GM08714 (cell line): Measurements from ENCODE around the gene KRI1.

Experiments used
- H3K4me3 ChIP-seq: fragments of 200-500 bp; sonication (Bioruptor generic); 2 replicates; pipeline ENCODE4 v1.5.1; 2014; ENCODE audit warnings: mild to moderate bottlenecking, low read length, inconsistent platforms
- ZNF274 ChIP-seq: IDR thresholded peaks from 2 replicates; pipeline ENCODE4 v1.6.1; 2012; ENCODE audit warnings: mild to moderate bottlenecking, low read depth, low read length

KRI1 gene

GRCh38 chr19:10565567-10566407, at the start of gene KRI1:
KRI1 (minus strand) TSS chr19:10566010; CDS start chr19:10565999, 11 bp downstream.
- no peak for TF ChIP-seq ZNF274
- peak within 1 kb of the TSS; percentile 78 for H3K4me3 ChIP-seq

- TF ChIP-seq ZNF274, result no peak
- no peak overlapping the region for H3K4me3 ChIP-seq
Observed at GRCh38 chr19:10612499-10613119, 46.8 kb upstream of the KRI1 start.

- H3K4me3 ChIP-seq, result no peak overlapping the region
- TF ChIP-seq ZNF274, result no peak
Observed at GRCh38 chr19:10611907-10612306, 46.1 kb upstream of the KRI1 start.

- peak overlapping the region; percentile 88; the same call in 1 of the 2 replicates for H3K4me3 ChIP-seq
- no peak for TF ChIP-seq ZNF274
Observed at GRCh38 chr19:10604460-10604980, 38.7 kb upstream of the KRI1 start.

GRCh38 chr19:10603873-10604459, 38.2 kb upstream of the KRI1 start:
- TF ChIP-seq ZNF274, result no peak
- H3K4me3 ChIP-seq, result peak overlapping the region; percentile 88

GRCh38 chr19:10603084-10603872, 37.5 kb upstream of the KRI1 start:
- peak overlapping the region; percentile 88 for H3K4me3 ChIP-seq
- TF ChIP-seq ZNF274, result no peak

- H3K4me3 ChIP-seq, result peak overlapping the region; percentile 88
- TF ChIP-seq ZNF274, result no peak
Observed at GRCh38 chr19:10602330-10603083, 36.7 kb upstream of the KRI1 start.

- H3K4me3 ChIP-seq, result no peak overlapping the region; the same call in 1 of the 2 replicates
- no peak for TF ChIP-seq ZNF274
Observed at GRCh38 chr19:10601999-10602329, 36.2 kb upstream of the KRI1 start.

GRCh38 chr19:10600149-10600548, 34.3 kb upstream of the KRI1 start:
- no peak for TF ChIP-seq ZNF274
- no peak overlapping the region for H3K4me3 ChIP-seq

- no peak for TF ChIP-seq ZNF274
- H3K4me3 ChIP-seq, result no peak overlapping the region
Observed at GRCh38 chr19:10593820-10594637, 28.2 kb upstream of the KRI1 start.

GRCh38 chr19:10593148-10593547, 27.3 kb upstream of the KRI1 start:
- no peak for TF ChIP-seq ZNF274
- H3K4me3 ChIP-seq, result no peak overlapping the region

GRCh38 chr19:10587839-10588150, 22.0 kb upstream of the KRI1 start:
- no peak overlapping the region for H3K4me3 ChIP-seq
- no peak for TF ChIP-seq ZNF274
